NCI-H748 (cell line): ENCODE measurements around the gene IFT25.
A peak's percentile ranks its signal among the peaks of the same experiment; 100 is the strongest.

Experiments
- DNase-seq: peaks from one replicate; lab custom pipeline; 2025; ENCODE audit not compliant: unreplicated experiment; lab: John Stamatoyannopoulos, UW

Gene IFT25

DNA sequence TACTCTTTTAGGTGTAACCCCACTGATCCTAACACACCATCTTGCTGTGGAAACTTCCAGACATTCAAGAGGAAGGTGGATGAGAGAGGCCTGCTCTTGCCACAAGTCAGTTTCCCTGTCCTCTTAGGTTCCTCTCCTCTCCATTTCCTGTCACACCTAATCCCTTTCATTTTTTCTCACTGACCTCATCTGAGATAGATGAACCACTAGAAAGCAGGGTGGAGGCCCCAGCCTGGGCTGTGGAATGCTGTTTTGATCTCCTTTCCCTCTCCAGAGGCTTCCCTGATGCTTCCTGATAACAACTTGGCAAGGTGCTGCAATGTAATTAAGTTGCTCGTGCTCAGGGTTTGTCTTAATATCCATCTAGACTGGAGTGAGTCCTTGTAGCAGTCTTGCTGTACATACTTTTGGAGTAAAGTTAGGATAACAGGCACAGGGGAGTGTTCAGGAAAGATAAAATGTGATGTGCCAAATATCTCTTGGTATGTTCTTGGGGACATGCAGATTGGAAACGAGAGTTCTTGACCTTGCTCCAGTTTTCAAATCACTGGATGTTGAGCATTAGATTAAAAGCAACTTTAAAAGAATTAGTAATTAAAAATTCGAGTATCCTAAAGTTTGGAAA, 11.8 kb upstream of the IFT25 start:
- peak; percentile 81 for DNase-seq

DNA sequence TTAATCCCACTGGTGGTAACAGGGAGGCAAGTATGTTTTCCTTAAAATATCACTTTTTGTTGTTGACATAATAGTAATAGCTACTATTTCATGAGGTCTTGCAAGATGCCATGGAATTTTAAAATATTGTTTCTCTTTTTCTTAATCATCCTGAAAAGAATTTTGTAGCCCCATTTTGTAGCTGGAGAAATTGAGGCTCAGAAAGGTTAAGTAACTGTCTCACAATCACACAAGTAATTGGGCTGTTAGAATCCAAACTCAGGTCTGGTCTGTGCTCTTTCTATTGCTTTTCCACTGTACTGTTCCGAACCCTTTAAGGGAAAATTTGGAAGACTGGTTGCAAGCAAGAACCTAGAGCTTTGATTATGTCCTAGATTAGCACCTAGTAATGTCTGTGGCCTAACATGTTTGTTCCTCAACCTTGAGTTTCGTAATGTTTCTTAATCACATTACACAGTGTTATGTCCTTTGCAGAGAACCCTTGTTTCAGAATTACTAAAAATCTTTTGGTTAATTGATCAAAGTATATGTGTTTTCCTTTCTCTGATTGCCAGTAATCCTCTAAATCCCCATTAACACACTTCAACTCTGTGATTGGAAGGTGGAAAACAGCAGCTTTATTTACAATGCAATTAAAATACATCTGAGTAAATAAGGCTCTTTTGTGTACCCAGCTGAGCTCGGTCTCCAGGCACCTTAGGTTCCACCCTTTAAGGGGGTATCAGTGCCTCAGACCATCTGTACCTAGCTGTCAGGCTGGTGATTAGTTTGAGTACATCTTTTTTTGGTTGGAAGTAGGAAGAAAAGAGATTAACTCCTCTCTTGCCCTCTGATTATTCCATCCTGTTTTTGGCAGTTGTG, 11.0 kb upstream of the IFT25 start:
- peak; percentile 98 for DNase-seq

DNA sequence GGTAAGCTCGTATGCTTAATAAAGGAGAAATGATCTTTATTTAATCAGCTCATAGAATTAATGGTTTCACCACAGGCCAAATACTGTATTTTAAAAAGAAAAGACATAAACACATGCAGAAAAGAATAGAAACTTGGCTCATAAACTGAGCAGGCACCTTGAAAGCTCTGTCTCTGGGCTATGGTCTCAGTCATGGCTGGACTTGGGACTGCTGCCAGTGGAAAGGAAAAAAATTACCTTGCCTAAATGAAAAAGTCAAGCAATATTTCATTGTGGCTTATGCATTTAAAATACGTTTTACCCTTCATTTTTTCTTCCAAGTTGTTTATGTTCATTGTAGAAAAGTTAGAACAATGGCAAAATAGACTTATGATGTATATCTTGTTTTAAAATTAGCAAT, 8.6 kb upstream of the IFT25 start:
- no peak for DNase-seq

DNA sequence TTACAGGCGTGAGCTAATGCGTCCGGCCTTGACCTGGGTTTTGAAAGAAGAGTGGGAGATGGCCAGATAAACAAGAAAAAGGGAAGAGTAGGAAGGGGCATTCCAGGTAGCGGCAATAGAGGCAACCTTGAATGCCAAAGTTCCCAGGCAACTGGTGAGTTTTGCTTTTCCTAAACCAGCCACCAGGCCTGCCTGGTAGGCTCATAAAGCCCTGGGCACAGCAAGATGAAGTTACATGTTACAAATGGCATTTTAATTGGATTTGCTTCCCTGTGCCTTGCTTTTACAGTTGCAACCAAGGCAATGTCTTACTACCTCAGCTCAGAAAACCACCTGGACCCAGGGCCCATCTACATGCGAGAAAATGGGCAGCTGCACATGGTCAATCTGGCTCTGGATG, 6.2 kb upstream of the IFT25 start:
- no peak for DNase-seq

DNA sequence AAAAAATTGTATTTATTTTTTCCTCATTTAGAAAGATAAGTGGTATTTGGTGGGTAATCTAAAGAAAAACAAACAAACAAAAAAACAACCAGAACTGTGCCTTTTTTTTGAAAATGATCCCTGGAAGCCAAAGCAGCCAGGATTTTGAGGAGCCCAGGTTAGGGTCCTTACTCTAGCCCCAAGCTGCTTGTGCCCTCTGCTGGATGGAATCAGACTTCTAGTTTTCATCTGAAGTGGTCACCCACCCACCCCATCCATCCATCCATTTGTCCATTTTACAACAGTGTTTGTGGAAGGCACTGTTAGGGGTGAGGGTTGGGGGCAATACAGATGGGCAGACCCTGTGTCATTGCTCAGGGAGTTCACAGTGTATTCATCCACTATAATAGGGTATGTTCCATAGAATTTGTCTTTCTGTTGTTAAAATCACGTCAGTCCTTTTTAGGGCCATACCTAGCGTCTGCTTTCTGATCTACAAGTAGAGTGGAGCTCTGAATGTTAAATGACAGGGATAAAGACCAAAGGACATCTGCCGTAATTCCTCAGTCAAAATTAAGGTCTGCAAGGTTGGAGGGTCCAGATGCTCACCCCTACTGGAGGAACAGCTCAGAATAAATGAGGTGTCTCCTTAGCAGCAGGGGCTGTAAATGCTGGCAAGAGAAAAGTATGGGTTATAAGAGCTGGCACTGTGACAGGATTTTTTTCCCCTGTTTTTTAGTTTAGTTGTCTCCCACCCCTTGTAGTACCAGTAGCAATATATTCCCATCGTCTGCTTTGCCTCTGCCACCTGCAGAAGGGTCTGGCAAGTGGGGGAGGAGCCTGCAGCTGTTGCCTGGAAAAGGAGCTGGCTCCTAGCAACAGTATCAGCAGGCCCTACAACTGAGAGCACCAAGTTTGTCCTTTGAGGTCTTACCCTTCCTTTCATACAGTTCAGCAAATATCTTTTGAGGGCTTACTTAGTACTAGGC, 3.8 kb upstream of the IFT25 start:
- peak; percentile 72 for DNase-seq

DNA sequence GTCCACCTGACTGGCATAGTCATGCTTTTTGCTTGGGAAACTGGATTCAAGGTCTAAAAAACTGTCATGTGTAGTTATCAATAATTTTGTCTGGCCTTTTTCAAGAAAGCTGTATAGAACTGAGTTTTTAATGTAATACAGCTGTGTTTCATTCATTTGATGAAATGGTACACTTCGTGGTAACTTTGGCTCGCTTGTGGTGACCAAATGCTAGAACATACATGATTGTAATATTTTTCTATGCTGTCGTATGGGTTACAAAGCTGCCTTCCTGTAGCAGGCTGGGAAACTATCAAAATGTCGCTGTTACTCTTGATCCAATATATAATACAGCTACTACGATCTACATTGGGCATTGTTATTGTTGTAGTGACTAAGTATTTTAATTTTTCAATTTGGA, 2.8 kb upstream of the IFT25 start:
- no peak for DNase-seq

DNA sequence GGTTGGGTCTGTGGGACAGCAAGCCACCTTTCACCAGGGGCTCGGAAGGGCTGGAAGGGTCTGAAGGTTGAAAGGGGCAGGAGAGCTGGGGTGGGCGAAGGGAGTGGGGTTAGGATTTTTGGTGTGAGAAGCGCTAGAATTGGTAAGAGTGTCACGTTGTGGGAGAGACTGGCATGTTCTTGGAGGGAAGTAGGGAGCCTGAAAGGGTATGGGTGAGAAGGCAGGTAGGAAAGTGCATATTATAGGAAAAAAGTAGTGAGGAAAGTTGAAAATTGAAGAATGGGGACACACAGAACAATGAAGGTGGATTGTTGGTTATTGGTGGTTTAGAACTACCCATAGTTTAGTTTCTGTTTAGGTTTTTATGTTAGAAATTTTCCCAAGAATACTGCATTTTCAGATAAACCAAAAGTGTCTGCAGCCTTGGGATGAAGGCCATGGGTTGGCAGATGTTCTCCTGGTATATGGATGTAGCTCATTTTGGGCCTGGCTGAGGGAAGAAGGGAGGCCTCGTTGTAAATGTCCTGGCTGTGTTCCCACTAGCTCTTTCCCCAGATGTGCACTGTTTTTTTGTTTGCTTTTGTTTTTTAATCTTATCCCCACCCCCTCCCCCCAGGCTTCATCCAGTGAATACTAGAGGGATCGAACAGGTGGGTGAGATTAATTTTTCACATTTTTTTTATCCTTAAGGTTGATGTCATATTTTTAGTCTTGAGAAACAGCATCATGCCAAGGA, 1.8 kb upstream of the IFT25 start:
- no peak for DNase-seq

DNA sequence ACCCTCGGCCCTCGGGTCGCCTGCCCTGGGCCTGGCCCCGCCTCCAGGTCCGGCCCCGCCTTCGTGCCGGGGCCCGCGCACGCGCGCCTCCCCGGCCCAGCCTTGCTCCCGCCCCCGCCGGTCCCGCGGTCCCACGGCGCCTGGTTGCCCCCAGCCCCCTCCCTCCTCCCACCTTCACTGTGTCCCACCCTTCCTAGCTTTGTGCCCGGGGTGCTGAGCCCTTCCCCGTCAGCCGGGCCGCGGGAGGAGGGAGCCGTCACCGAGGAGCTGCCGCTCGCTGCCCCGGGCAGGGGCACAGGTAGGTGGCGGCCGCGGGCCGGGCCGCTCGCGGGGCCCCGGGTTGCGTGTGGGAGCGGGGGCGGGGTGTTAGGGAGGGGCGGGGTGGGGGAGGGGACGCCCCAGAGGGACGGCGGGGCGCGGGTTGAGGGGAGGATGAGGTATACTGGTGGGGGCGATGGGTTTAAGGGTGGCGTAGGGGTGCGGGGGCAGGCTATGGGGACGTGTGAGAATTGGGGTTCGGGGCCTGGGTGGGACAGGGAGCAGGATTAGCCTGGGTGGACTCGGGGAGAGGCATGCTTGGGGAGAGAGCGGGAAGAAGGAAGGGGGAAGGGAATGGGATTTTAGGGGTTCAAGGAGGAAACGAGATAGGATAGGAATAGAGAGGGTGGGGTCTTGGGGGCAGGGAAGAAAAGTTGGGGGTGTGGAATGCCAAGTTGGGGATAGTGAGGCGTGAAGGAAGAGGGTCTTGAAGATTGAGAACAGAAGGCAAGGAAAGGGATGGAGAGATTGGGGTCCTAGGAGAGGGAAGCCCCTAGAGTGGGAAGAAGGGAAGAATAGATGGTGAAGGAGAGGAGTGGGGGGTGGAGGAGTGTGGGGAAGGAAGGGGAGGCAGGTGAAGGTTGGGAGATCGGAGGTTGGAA, 1.0 kb upstream of the IFT25 start, which contains the start of gene LRRC42:
TSS of gene LRRC42 (plus strand) at position 99 of the 920 bp plus-strand sequence. CDS start 5,650 bp downstream, outside the sequence.
- peak; percentile 24 for DNase-seq

DNA sequence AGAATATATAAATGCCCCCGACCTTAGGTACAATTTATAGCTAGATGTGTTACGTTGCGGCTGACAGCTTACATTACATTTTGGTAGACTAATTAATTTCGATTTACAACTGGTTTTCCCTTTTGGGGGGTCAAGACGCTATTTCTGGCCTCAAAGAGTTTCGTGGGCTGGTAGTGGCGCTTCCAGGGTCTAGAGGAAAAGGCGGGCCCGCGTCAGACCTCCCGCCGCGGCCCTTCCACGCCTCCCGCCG, 391 bp downstream of the IFT25 start:
- DNase-seq, result no peak

DNA sequence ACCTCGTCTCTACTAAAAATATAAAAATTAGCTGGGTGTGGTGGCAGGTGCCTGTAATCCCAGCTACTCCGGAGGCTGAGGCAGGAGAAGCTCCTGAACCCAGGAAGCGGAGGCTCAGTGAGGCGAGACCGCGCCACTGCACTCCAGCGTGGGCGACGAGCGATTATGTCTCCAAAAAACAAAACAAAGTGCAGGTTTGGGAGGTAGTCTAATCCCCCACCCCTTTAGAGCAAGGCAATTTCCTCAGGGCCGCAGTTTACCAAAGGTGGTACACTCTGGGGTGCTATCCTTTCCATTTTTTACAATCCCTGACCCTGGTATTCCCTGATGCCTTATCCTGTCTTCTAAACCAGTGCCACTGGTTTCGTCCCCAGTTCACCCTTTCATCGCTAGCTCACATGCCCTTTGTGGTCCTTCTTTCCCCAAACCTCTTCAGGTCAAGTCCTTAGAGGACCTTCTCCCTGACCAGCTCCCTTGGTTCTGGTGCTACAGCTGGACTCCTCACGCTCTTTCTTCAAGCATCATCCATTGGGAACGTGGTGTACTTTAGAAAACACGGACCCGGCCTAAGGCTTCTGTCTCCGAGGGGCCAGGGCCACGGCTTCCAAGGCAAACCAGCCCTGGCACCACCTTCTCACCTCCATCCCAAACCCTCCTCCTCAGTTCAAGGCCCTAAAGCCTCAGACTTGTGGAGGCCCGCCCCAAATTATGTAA, 873 bp downstream of the IFT25 start:
- peak; percentile 56 for DNase-seq

DNA sequence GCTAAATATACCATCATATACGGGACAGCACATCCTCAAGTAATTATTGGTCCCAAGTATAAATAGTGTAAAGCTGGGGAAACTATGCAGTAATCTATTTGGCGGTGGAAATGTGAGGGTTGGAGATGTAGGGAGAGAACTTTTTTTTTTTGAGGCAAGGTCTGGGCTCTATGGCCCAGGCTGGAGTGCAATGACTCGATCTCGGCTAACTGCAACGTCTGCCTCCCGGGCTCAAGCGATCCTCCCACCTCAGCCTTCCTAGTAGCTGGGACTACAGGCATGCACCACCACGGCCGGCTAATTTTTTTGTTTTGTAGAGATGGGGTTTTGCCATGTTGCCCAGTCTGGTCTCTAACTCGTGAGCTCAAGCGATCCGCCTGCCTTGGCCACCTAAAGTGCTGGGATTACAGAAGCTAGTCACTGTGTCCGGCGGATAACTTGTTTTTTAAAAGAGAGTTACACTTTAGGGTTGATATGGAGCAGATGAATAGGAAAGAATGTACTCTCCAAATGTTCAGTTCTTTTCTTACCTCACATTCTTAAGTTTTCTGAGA, 1.9 kb downstream of the IFT25 start:
- DNase-seq, result no peak

DNA sequence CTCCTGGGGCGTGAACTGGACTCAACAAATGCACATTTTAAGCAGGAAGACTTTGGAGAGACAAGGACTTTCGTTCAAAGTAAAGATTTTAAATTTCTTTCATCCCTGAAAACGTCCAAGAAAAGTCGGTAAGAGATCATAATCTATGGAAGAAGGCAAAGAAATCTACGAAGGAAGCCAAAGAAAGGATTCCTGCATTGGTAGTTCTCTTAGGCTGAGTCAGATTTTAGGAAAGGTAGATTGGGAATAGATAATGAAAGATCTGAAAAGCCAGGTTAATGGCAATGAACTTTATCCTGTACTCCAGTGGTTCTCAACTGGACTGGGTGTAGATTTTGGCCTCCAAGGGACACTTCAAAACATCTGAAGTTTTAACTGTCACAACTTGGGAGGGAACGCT, 2.4 kb downstream of the IFT25 start:
- no peak for DNase-seq

DNA sequence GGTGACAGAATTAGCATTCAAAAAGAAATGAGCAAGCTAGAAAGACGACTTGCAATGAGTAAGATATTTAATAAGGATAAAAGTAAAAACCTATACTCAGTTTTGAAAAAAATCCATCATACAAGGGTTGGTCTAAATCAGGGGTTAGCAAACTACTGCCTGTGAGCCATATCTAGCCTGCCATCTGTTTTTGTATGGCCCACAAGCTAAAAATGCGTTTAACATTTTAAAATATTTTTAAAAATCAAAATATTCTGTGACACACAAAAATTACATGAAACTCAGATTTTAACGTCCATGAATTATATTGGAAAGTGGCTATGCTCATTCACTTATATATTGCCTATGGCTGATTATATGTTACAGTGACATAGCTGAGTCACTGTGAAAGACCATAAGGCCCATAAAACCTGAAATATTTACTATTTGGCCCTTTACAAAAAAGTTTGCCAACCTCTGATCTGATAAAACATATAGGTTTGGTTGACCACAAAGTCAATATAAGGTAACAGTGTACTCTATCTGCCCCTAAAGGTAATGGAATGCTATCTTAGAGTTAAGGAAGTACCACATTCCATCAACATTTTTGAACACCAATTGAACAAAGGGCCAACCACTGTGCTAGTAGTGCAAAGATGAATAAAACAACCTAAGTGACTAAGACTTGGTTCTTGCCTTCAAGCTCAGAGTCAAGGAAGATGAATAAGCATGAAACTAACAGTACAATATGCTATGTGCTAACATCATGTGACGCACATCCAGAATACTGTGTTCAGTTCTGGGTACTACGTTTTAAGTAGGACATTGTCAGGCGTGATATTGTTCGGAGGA, 3.2 kb downstream of the IFT25 start:
- DNase-seq, result no peak

DNA sequence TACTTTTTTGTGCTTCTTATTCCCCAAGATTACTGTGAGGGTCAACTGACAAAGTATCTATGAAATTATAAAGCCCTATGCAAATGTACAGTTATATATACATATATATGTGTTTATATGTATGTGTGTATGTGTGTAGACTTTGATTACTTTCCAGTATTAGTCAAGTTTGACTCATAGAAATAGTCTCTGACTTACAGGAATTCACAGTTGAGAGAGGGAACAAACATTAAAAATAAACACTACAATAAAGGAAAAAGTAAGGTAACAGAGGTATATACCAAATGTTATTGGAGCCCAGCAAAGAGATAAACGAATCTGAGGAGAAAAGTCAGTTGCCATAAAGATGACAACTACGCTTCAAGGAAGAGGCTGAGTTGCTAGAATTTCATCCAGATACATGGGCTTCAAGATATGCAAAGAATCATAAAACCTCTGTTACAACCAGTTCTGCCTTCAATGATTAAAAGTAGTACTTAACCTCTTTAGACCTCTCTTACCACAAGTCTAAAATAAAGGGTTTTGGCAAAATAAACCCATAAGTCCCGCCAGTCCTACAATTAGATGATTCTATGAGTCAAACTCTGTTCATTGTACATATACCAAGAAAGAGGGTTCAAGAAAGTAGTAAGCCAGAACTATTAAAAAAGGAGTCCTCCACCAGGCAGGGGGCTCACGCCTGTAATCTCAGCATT, 7.2 kb downstream of the IFT25 start:
- no peak for DNase-seq

DNA sequence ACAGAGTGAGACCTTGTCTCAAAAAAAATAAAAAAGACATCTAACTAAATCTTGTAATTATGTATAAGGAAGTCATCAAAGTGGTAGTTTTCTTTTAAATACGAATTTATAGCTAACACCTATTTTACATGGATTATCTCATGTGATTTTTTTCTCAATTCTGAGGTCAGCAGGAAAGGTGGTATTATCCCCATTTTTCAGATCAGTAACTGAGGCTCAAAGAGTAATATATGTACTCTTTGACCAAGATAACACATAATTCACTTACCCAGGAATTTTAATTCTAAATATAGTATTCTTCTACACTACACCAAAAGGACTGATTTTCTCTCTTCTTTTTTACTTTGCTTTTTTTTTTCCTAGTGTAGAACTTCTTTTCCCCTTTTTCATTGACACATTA, 9.1 kb downstream of the IFT25 start:
- DNase-seq, result no peak

DNA sequence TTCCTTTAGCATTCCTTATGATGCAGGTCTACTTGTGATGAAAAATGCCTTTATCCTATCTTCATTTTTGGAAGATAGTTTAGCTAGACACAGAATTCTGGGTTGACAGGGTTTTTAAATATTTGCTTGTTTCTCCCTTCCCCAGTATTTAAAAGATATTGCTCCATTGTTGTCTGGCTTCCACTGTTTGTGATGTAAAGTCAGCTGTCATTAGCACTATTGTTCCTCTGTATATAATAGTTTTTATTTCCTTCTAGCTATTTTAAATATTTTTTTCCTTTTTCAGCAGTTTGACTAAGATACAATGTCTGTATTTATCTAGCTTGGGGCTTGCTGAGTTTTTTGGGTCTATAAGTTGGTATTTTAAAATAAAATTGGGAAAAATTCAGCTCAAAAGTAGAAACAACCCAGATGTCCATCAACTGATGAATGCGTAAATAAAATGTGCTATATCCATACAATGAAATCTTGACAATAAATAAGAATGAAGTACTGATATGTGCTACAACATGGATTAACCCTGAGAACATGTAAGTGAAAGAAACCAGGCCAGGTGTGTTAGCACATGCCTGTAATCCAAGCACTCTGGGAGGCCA, 11.2 kb downstream of the IFT25 start:
- no peak for DNase-seq

DNA sequence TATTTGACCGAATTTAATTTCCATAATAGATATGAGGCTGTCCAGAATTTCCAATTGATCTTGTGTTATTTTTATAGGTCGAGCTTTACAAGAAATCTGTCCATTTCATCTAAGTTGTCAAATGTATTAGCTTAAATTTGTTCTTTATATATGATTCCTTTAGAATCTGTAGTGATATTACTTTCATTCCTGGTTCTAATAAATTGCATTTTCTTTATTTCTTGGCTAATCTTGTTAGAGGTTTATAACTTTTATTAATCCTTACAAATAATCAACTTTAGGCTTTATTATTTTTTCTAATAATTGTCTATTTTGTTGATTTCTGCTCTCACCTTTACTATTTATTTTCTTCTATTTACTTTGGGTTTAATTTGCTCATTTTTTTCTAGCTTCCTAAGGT, 14.0 kb downstream of the IFT25 start:
- DNase-seq, result no peak
